ENCODE results near the gene PDCL2.
"Not testable (repeated sequence)": the region's sequence is repeated elsewhere in the genome, so short reads cannot be mapped to it uniquely, and the experiment has no call there.

The PDCL2 gene

GRCh38 chr4:55582773-55583172 lies 9.3 kb downstream of the PDCL2 start:
- not testable (repeated sequence) for DNase-seq

DNA sequence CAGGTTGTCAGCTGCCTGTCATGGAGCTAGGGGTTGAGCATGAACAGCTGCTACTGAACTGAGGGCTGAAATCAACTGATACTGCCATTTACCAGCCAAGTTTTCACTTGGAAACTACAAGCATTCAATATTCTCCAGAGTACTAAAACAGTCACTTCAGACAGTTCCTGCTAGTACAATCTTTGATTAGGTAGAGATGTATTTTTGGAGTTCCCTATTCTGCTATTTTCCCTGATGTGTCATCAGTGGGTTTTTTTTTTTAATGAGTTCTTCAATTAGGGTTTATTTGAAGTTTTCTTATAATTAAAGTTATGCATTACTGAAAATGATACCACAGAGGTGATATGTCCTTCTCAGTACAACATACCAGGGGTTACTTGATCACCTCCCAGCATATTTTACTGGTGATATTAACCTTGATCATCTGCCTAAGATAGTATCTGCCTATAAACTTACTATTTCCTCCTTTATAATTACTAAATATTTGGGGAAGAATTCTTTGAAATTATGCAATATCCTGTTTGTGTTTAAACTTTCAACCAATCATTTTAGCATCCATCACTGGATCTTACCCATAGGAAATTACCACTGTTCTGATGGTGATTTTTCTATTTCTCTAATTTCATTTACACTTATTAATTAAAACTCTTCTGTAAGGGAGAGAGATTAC lies 13.6 kb downstream of the PDCL2 start:
- no peak for DNase-seq

- no peak for DNase-seq
Observed at GRCh38 chr4:55575513-55575912, 16.5 kb downstream of the PDCL2 start.

DNA sequence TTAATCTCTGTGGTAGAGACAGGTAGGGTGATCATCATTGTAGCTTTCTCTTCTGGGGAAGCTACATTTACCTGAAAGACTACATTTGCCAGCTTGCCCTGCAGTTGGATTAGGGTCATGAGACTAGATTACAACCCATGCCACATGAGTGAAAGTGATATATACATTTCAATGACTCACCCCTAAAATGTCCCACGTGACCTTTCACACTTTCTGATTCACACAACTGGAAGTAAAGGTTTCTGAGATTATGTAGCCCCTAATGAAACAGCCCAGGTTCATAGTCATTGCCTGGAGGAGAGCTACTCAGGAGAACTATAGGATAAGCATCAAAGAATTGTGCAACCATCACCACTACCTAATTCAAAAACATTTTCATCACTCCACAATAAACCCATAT lies 17.8 kb downstream of the PDCL2 start:
- DNase-seq: no peak

GRCh38 chr4:55571806-55572205 lies 20.2 kb downstream of the PDCL2 start:
- DNase-seq: no peak

DNA sequence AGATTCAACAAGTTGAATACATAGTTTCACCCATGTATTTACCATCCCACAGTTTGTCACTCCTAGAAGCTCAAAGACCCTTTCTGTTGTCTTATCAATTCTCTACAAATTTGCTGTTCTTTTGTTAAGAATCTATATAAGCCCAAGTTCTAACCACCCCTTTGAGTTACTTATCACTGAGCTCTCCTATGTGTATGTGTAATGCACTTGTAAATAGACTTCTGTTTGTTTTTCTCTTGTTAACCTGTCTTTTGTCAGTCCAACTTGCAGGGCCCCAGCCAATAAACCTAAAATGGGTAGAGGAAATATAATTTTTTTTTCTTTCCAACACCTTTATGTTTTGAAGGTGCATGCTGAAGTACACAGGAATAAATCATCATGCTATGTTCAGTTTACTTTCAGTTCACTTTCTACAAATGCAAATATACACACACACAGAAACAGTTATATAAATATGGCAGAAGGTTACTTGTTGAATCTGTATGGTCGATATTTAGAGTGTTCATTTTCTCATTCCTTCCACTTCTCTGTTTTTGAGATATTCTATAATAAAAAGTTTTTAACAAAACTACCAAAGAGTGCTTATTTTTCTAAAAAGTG lies 23.0 kb downstream of the PDCL2 start:
- no peak for DNase-seq

DNA sequence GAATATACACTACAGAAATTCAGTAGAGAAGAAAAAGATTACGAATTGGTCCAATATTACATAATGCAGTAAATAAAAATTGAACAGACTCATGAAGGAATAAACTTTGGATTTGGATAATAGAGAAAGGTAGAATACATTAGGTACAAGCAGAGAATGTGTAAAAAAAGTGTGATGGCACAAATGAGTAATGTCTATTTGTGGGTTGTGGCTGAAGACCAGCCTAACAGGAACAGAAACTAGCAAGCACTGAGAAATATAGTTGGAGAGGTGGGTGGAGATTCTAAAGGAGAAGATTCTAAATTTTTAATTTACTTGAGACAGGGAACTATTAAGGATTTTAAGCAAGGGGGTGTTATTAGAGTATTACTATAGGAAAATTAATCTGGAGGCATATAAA lies 30.2 kb downstream of the PDCL2 start:
- peak; percentile 19 for DNase-seq

- no peak for DNase-seq
Observed at GRCh38 chr4:55560096-55560495, 31.9 kb downstream of the PDCL2 start.

- no peak for DNase-seq
Observed at GRCh38 chr4:55554453-55555030, 37.5 kb downstream of the PDCL2 start.

- no peak for DNase-seq
Observed at GRCh38 chr4:55553441-55554201, 38.4 kb downstream of the PDCL2 start.

DNA sequence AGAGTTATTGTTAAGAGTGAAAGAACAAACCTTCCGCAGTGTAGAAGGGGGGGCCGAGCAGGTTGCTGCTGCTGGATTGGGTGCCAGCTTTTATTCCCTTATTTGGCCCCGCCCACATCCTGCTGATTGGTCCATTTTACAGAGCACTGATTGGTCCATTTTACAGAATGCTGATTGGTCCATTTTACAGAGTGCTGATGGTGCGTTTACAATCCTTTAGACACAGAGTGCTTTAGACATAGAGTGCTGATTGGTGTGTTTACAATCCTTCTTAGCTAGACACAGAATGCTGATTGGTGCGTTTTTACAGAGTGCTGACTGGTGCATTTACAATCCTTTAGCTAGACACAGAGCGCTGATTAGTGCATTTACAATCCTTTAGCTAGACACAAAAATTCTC lies 40.1 kb downstream of the PDCL2 start:
- DNase-seq: not testable (repeated sequence)

DNA sequence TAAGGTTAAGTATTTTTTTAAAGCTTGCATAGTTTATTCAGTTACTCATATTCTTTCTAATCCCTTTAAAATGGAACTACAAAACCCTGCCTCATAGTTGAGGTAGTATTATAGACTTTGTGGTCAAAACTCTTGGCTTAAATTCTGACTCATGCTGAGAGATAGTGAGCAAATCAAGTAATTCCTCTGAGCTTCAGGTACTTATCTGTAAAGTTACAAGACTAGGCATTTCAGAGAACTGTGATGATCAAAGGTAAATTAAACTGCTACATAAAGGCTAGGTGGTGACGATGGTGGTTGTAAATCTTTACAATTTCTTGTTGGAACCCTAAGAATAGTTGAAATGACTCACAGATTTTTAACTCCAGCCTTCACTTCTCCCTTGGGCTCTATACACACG lies 42.2 kb downstream of the PDCL2 start:
- no peak for DNase-seq

DNA sequence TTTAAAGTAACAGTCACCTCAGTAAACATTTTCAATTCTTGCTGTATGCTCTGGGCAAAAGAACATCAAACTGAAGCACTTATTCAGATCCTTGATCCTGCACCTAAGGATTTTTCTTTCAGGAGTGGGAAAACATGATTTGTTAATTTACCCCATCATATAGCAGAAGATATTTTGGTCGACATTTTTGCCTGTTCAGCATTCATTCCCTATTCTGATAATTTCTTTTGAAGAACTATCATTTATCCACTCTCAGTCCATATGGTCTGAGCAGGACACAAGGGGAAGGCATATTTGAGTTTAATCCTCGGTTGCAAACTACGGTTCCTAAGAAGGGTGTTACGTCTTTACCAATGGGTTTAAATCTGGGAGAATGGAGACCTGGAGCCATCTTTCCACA lies 44.1 kb downstream of the PDCL2 start:
- no peak for DNase-seq

- DNase-seq: no peak
Observed at GRCh38 chr4:55547466-55547770, 44.6 kb downstream of the PDCL2 start.

DNA sequence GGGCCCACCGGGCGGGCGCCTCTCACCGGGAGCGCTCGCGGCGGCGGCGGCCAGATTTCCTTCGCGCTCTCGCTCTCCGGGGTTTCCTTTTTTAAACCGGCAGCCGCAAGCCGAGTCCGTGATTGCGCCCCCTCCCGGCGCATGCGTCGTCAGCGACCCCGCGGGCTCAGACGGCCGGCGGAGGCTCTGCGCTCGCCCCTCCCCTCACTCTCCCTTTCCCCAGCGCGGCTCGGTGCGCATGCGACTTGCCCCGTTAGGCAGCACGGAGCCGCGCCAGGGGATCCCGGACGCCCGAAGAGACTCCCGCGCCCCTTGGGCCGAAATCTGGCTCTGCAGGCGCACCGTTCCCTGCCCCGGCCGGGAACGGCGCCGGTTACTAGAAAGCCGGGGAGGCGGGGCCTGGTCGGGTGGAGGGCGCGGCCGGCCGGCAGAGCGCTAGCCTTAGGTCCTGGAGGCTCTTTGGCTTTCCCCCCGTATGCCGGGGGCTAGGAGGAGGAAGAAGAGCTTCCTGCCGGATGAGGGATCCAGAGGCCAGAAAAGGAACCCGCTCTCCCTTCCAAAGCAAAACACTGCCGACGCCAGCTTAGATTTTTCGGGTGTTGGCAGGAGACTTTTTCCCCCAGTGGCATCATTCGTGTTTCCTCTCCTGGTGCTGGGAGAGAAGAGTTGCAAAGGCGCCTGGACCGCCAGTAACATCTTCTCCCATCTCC lies 45.1 kb downstream of the PDCL2 start, which contains the start of gene CLOCK:
TSS of gene CLOCK (minus strand) at position 154 of the 710 bp plus-strand sequence. CDS start 64,124 bp downstream, outside the sequence.
- no peak for DNase-seq

- DNase-seq: no peak
Observed at GRCh38 chr4:55546506-55546755, 45.6 kb downstream of the PDCL2 start.

DNA sequence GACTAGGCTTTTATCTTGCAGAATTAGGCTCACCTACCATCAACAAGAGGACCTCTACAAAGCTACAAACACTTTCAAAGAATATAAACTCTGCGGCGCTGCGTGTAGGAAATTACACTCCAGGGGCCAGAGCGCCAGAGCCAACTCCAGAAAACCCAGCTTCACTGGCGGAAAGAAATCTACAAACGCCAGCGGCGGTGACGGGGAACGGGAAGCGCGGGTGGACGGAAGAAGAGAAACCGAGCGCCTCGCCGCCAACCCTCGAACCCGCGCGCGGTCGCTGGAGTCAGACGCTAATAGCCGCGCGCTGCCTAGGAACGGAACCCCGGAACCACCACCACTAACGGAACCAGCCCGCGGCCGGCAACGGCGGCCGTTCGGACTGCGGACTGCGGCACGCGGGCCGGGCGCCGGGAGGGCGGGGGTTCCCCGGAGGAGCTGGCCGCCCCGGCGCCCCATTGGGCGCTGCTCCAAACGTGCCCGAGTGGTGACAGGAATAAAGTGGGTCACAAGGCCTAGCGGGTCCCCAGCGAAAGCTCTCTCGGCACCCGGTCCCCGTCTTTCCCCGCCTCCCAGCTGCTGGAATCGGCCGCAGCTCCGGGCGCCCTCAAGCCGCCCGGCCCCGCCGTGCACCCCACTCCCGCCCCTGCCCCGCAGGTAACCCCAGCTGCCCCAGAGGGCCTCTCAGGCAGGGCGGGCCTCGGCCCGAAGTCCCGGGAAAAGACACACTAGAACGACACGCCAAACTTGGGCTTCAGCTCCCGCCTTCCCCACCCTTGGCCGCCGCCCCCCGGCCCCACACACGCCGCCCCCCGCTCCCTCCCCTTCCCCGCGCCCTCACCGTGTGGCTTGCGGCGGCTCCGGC lies 46.2 kb downstream of the PDCL2 start:
- no peak for DNase-seq

DNA sequence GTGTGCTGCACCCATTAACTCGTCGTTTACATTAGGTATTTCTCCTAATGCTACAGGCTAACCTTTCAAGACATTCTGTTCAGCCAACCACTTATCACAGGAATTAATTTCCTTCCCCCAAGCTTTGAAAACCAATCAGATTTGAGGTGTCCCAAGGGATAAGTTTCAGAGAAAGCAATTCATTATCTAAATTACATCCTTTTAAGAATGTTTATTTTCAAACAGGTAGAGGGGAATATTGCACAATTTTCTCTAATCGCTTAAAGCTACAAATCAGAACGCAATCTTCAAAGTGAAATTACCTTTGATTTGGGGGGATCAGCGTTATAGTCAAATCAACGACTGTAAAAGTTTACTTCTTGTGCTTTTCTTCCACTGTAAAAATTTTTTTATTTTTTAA lies 46.9 kb downstream of the PDCL2 start:
- no peak for DNase-seq

DNA sequence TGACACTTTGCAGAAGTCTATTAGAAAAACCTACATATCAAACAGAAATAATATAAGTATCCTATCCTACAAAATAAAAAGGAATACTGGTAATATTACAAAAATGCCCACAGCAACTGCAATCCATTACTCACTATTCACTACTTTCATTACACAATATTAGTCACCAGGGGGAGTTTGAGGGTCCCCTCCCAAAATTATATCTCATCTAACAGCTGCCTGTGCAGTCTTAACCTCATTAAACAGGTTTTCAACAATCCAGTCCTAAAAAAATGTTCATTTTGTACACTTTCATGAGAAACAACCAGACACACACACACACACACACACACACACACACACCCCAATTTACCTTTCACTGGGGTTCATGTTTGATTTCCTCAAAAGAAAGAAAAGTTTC lies 48.2 kb downstream of the PDCL2 start:
- no peak for DNase-seq

- DNase-seq: no peak
Observed at GRCh38 chr4:55540271-55540670, 51.8 kb downstream of the PDCL2 start.

DNA sequence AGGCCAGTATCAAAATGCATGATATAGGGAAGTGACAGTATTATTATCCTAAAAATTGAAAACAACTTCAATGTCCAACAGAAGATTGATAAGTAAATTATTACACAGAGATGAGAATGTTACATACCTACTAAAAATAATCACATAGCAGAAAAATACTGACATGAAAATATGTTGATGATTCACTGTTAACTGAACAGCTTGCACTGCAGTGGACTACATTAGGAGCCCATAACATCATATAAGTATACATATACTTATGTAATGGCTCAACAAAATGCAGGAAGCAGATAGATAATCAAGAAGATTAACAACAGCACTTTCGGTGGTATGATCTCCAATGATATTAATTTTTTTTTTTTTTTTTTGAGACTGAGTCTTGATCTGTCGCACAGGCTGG lies 52.4 kb downstream of the PDCL2 start:
- no peak for DNase-seq

DNA sequence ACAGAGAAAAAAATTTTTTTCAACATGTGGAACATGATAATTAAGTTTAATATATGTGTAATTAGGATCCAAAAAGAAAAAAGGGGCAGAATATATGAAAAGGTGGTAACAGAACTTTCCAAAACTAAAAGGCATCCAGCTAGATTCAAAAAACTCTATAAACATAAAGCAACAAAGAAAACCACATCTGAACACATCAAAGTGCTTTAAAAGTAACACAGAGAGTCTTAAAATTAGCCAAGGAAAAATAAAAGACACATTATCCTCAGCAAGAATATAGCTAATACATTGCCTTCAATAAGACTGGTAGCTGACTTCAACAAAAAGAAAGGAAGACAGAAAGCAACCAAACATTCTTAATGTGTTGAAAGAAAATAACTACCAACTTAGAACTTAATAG lies 53.5 kb downstream of the PDCL2 start:
- no peak for DNase-seq

DNA sequence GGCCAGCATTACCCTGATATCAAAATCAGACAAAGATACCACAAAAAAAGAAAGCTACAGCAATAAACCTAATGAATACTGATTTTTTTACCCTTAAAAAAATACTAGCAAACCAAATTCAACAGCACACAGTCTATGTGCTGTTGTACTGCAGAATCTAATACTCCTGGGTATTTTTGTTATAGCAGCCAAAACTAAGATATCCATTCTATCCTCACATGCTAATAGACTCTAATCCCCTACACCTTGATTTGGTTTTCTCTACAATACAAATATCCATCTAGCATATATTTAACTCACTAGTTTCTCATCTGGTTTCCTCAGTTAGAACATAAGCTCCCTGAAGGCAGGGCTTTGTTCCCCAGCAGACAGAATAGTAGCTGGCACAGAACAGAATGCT lies 57.7 kb downstream of the PDCL2 start:
- no peak for DNase-seq
